ENCODE measurements around the gene CCND1.

GRCh38 chr11:69698362-69698761 is 57.4 kb downstream of the CCND1 start:
- no peak for TF ChIP-seq CTCF (IDR thresholded peaks at IDR 0.05)
- no peak for TF ChIP-seq POLR2A (IDR thresholded peaks at IDR 0.05)
